ACC112 (cell line): ENCODE data around the gene FGF13.

Experiments
- H2AFZ ChIP-seq: fragments of 200-600 bp; sonication (generic); one replicate; pipeline ENCODE4 v1.6.0; 2017; ENCODE audit warnings: antibody characterized with exemption, low read length; ENCODE audit not compliant: unreplicated experiment
- H3K27ac ChIP-seq: fragments of 200-600 bp; sonication (generic); 2 replicates; pipeline ENCODE4 v1.5.1; 2014; ENCODE audit warnings: low read depth, mild to moderate bottlenecking, antibody characterized with exemption, low read length, moderate library complexity
- H3K27me3 ChIP-seq: fragments of 200-600 bp; sonication (generic); 2 replicates; pipeline ENCODE4 v1.6.1; 2014; ENCODE audit warnings: mild to moderate bottlenecking, antibody characterized with exemption, low read length, moderate library complexity, mixed read lengths; ENCODE audit not compliant: insufficient read depth
- H3K36me3 ChIP-seq: fragments of 200-600 bp; sonication (generic); 2 replicates; pipeline ENCODE4 v1.6.1; 2016; ENCODE audit warnings: mild to moderate bottlenecking, antibody characterized with exemption, low read length, moderate library complexity, mixed read lengths; ENCODE audit not compliant: insufficient read depth
- H3K4me1 ChIP-seq: fragments of 200-600 bp; sonication (generic); one replicate; pipeline ENCODE4 v1.6.1; 2016; ENCODE audit warnings: low read length, mixed read lengths; ENCODE audit not compliant: insufficient read depth, unreplicated experiment, control insufficient read depth
- H3K4me3 ChIP-seq: fragments of 200-600 bp; sonication (generic); 2 replicates; pipeline ENCODE4 v1.5.1; 2014; ENCODE audit warnings: mild to moderate bottlenecking, low read depth, low read length
- H3K79me2 ChIP-seq: fragments of 200-600 bp; sonication (generic); one replicate; pipeline ENCODE4 v1.6.0; 2016; ENCODE audit warnings: low read length; ENCODE audit not compliant: control insufficient read depth, unreplicated experiment, insufficient read depth

FGF13 gene

GRCh38 chrX:138711399-138712347 is at the start of gene FGF13:
Gene FGF13, minus strand, starts transcription at chrX:138711717. Its CDS starts 714 bp downstream, at chrX:138711003.
- H3K27me3 ChIP-seq: peaks cover 32% of the 10 kb centered on the region
- H3K4me3 ChIP-seq: no peak within 1 kb of the TSS
- H2AFZ ChIP-seq: no peak within 1 kb of the TSS
- no peaks in the 10 kb centered on the region for H3K36me3 ChIP-seq
- no peaks in the 10 kb centered on the region for H3K4me1 ChIP-seq
- H3K79me2 ChIP-seq: no peaks in the 10 kb centered on the region
- H3K27ac ChIP-seq: no peak within 1 kb of the TSS

DNA sequence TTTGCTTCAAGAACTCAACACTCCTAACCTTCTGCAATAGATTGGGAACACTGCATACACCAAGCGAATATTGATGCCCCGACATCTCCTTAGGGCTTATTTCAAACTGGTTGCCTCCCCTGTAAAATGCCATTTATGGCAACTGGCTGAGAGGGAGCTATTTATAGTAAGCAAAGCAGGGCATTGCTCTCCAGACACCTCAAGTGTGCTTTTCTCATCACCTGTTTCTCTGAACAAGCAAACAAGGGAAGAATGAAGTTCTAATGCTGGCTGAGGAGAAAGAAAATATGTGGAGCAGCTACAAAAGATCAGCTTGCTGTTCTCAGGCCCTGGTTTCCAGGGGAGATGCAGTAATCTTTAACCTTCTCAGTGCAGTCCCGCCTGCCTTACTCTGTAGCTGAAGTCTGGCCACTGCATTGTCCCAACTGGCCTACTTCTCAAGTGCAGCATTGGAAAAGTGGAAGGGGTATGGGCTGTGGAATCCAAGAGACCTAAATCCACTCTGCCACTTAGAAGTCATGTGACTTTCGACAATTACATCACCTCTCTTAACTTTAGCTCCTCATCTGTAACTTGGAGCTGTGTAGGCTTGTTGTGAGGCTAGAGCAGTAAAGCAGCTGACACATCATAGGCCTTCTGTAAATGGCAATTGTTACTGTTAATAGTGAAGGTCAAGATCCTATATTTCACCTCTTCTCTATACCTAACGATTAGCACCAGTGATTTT is 47.9 kb upstream of the FGF13 start:
- no peaks in the 10 kb centered on the region for H3K36me3 ChIP-seq
- no peaks in the 10 kb centered on the region for H3K4me1 ChIP-seq
- H3K27me3 ChIP-seq: no peaks in the 10 kb centered on the region
- H3K79me2 ChIP-seq: no peaks in the 10 kb centered on the region
- H3K4me3 ChIP-seq: no peak overlapping the region
- no peak overlapping the region for H3K27ac ChIP-seq
- H2AFZ ChIP-seq: no peak overlapping the region

DNA sequence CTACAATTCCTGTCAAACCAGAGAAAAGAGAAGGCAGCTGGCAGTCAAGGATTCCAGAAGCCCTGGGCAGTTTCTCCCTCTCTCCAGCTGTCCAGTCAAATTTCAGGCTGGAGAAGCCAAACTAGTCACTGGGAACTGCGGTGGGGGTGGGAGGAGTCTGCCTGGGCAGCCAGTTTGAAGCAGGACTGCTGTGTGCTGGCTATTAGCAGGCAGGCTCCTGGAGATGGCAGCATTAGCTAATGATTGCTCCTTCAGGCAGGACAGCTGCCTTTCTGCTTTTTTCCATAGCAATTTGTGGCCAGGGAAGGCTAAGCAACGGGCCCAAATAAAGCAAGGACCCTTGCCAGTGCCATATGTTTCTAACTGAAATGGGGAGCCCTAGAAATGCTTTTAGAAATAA is 44.7 kb upstream of the FGF13 start:
- H3K4me3 ChIP-seq: no peak overlapping the region
- H3K27ac ChIP-seq: no peak overlapping the region
- H3K36me3 ChIP-seq: no peaks in the 10 kb centered on the region
- H3K27me3 ChIP-seq: no peaks in the 10 kb centered on the region
- H2AFZ ChIP-seq: no peak overlapping the region
- no peaks in the 10 kb centered on the region for H3K79me2 ChIP-seq
- no peaks in the 10 kb centered on the region for H3K4me1 ChIP-seq

DNA sequence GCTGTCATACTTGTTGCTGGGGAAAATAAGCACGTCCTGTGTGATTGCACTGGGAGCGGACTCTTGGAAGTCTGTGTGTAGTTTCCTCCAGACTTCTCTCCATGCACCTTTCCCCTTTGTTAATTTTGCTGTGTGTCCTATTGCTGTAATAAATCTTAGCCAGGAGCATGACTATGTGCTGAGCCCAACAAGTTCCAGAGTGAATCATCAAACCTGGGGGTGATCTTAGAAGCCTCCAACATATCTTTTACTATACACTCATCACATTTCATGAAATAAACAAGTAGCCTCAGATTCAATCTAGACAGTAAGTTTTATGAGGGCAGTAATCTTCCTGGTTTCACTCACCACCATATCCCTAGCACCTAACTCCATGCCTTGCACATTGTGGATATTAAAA is 43.3 kb upstream of the FGF13 start:
- Histone ChIP-seq H3K27me3 (no peaks in the 10 kb centered on the region), H3K79me2 (no peaks in the 10 kb centered on the region), H3K4me1 (no peaks in the 10 kb centered on the region), H2AFZ (no peak overlapping the region), H3K27ac (no peak overlapping the region), H3K36me3 (no peaks in the 10 kb centered on the region), H3K4me3 (no peak overlapping the region)

DNA sequence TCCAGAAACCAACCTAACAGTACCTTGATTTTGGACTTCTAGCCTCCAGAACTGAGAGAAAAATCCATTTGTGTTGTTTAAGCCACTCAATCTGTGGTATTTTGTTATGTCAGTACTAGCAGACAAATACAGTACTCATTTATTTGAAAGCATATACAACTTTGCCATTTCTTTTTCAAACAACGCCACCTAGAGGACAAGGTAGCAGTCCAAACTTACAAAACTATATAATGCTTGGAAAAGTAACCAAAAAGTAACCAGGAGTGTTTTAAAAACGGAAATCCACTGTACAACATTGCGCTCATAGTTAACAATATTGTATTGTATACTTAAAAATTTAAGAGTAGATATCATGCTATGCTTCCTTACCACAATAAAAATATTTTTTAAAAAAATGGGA is 37.0 kb upstream of the FGF13 start:
- Histone ChIP-seq H3K27ac (no peak overlapping the region), H3K79me2 (no peaks in the 10 kb centered on the region), H3K27me3 (no peaks in the 10 kb centered on the region), H3K4me3 (no peak overlapping the region), H2AFZ (no peak overlapping the region), H3K4me1 (no peaks in the 10 kb centered on the region), H3K36me3 (no peaks in the 10 kb centered on the region)

GRCh38 chrX:138745196-138745595 is 33.7 kb upstream of the FGF13 start:
- Histone ChIP-seq H3K27ac (no peak overlapping the region), H2AFZ (no peak overlapping the region), H3K27me3 (no peaks in the 10 kb centered on the region), H3K4me1 (no peaks in the 10 kb centered on the region), H3K79me2 (no peaks in the 10 kb centered on the region), H3K4me3 (no peak overlapping the region), H3K36me3 (no peaks in the 10 kb centered on the region)

GRCh38 chrX:138742217-138742616 is 30.7 kb upstream of the FGF13 start:
- Histone ChIP-seq H3K27me3 (no peaks in the 10 kb centered on the region), H3K27ac (no peak overlapping the region), H3K4me3 (no peak overlapping the region), H3K79me2 (no peaks in the 10 kb centered on the region), H3K4me1 (no peaks in the 10 kb centered on the region), H3K36me3 (no peaks in the 10 kb centered on the region), H2AFZ (no peak overlapping the region)

GRCh38 chrX:138740341-138740740 is 28.8 kb upstream of the FGF13 start:
- H3K4me3 ChIP-seq: no peak overlapping the region
- no peak overlapping the region for H3K27ac ChIP-seq
- H2AFZ ChIP-seq: no peak overlapping the region
- H3K79me2 ChIP-seq: no peaks in the 10 kb centered on the region
- H3K4me1 ChIP-seq: no peaks in the 10 kb centered on the region
- H3K36me3 ChIP-seq: no peaks in the 10 kb centered on the region
- no peaks in the 10 kb centered on the region for H3K27me3 ChIP-seq

- no peak overlapping the region for H2AFZ ChIP-seq
- H3K4me1 ChIP-seq: no peaks in the 10 kb centered on the region
- H3K36me3 ChIP-seq: no peaks in the 10 kb centered on the region
Measured at GRCh38 chrX:138723301-138723700, 11.8 kb upstream of the FGF13 start.

DNA sequence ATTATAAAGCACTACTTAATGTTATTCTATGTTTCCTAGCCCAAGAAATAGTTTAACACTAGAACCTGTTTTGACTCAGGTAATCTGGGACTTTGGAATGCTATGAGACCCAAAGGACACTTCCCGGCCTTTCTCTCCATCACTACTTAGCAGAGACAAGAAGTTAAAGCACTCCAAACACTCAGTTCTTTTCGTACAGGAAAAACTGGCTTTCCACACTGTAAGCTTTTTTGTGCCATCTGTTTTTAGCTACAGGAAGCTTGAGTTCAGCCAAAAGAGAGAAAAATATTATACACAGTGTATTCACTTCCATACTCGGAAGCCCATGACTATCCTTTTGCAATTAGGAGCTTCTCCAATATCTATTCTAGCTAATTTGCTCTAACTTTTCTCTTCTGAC is 7.9 kb upstream of the FGF13 start:
- Histone ChIP-seq H3K27ac (no peak overlapping the region), H3K36me3 (no peaks in the 10 kb centered on the region), H2AFZ (no peak overlapping the region), H3K27me3 (no peaks in the 10 kb centered on the region), H3K4me3 (no peak overlapping the region), H3K79me2 (no peaks in the 10 kb centered on the region), H3K4me1 (no peaks in the 10 kb centered on the region)

More at GRCh38 chrX:138723301-138723700, 11.8 kb upstream of the FGF13 start:
- no peaks in the 10 kb centered on the region for H3K27me3 ChIP-seq
- no peak overlapping the region for H3K4me3 ChIP-seq
- H3K27ac ChIP-seq: no peak overlapping the region
- no peaks in the 10 kb centered on the region for H3K79me2 ChIP-seq

- H3K27ac ChIP-seq: no peak overlapping the region
- H2AFZ ChIP-seq: no peak overlapping the region
- H3K4me3 ChIP-seq: no peak overlapping the region
- H3K79me2 ChIP-seq: no peaks in the 10 kb centered on the region
- H3K36me3 ChIP-seq: no peaks in the 10 kb centered on the region
- H3K27me3 ChIP-seq: no peaks in the 10 kb centered on the region
- H3K4me1 ChIP-seq: no peaks in the 10 kb centered on the region
Measured at GRCh38 chrX:138718941-138719340, 7.4 kb upstream of the FGF13 start.
